NK-92 treated with Interleukin-12 subunit alpha and Interleukin-12 subunit beta, amount 100 ng/mL, for 24 hours (cell line): Measurements from ENCODE around the gene CAMK2B.

Source experiments
- DNase-seq: peaks from one replicate; lab custom pipeline; 2025; lab: John Stamatoyannopoulos, UW

CAMK2B gene

DNA sequence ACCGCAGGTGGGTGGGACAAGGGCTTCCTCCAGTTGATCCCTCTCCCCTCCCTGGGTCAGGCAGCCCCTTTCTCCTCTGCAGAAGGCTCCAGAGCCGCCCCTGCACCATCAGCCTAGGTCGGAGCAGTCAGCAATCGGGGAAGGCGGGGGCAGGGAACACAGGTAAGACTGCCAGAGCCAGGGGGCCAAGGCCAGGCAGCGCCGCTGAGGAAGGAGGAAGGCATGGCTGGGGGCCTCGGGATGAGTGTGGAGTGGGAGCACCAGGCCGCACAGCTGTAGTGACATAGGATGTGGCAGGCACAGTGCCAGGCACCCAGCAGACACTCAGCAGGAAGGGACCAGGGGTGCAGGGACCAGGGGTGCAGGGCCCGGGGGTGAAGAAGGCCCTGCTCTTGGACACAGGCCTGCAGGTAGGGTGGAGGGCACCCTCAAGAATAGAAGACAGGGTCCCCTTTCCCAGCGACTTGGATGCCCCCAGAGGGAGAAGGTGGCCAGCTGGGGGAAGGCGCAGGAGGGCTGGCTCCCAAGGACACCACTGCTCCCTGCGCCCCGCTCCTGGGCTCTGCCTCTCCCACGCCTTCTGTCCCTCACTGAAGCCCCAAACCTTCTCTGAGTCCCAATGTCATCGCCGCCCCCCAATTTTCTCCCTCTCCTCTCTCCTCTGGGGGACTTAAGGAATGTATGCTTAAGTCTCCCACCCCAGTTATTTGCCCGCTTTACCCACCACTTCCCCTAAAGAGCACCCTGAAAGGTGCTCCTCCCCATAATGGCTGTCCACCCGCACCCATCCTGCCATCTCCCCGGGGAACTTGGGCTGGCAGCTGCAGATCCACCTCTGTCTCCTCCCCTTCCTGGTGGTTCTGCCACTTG, 38.5 kb downstream of the CAMK2B start:
- DNase-seq: no peak

DNA sequence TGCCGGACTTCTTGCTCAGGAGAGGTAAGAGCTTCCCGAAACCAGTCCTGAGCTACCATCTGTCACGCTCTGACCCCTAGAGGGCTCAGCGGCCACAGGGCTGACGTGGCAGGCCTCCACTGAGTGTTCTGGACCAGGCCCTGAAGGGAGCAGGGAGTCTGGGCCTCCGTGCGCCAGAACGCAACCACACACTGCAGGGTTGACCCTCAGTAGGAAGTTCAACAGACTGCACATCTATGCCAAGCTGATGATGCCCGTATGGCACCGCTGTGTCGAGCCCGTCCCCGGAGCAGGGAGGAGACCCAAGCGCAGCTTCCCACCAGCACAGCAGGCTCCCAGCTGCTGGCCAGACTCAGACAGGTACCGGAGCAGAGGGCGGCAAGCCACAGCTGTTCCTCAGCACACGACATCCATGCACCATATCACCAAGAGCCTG, 39.2 kb downstream of the CAMK2B start:
- DNase-seq: no peak

- no peak for DNase-seq
These were observed 39.8 kb downstream of the CAMK2B start for GRCh38 chr7:44285561-44285960.

DNA sequence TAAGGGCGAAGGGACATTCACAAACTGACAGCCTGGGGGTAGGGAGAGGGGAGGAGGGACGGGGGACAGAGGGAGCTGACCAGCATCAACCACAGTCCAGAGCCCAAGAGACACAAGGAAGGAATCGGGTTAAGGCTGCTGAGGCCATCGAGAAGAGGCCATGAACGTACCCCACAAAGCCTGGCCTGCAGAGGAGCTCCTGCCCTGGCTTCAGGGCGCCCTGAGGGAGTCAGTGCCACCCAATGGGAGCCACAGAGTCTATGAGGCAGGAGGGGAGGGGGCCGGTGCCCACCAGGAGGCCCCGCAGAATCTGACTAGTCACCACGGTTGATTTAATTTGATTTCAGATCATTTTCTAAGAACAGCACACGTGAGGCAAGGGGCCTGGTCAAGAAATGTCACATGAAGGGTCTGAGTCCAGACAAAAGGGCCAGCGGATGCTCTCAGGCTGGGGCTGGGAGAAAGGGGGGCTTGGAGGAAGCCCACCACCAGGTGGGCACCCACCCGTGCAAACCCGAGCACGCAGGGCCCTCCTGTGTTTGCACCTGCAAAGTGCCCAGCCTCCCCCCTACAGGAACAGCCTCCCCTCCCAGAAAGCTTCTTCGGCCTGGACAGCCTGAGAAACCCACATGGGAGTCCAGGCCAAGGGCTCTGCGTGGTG, 40.4 kb downstream of the CAMK2B start:
- no peak for DNase-seq

DNA sequence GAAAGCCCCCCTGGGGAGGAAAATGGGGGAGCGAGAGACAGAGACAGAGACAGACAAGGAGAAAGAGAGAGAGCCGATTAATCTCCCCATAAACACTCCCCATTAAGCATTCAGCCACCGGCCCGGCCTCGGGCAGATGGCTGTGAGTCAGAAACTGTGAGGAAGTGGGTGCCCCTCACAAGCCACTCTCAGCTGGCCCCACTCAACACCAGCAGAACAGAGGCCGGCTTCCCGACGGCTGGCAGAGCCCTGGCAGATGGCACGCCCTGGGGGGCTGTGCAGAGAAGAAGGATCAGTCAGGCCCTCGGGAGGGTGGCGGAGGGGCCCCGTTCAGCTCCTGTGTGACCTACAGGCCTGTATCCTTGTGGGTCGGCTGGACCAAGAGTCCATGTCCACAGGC, 41.2 kb downstream of the CAMK2B start:
- DNase-seq: no peak

GRCh38 chr7:44283381-44284211, 41.8 kb downstream of the CAMK2B start:
- DNase-seq: no peak

DNA sequence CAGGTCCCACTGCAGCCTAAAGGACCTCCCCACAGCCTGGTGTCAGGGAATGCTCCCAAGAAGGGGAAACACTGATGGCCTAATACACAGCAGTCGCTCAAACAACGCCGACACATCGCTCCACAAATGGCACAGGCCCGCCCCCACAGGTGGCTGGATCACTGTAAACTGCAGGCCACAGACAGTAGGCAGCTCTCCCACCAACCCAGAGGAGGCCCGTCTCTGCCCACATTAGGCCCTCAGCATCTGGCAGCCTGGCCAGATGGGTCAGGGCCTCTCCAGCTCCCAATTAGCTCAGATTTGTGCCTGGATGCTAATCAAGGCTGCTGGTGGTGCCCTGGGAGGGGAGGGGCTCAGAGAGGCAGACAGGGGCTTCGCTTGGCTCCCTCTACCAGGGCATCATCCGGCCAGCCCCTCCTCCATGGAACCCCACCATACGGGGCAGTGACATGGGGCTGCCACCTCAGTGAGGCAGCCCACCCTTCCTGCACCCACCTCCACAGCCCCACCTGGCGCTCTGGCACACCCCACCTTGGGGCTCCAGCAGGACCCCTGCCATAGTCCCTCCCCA, 42.7 kb downstream of the CAMK2B start:
- no peak for DNase-seq

DNA sequence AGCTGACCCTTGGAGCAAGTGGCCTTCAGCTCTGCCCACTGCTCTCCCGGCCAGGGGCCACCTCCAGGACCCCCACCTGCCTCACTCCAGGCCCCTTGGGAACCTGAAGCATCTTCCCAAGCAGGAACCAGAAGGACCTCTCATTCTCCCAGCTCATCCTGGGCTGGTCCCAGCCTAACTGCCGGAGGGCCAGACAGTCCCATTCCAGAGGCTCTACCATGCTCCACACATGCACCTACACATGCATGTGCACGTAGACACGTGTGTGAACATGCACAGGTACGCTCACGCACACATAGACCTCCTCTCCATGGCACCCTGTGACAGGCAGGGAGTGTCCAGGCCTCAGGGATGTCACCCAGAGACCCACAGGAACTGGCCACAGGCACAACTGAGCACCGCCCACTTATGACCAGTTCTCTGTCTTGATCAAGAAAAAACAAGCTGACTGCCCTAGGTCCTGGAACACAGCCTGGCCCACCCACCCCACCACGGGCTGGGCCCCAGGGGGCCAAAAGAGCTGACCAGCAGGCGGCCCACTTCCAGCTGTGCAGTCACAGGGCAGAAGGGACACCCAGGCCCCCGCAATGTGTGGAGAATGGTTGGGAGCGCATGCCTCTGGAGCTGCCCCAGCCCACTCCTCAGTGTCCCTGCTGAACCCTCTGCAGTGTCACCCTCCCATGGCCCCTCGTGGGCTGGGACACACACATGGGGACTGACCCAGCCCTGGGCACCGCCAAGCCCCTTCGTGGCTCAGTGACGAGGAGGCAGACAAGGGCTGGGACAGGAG, 43.4 kb downstream of the CAMK2B start:
- DNase-seq: no peak

GRCh38 chr7:44280993-44281721, 44.2 kb downstream of the CAMK2B start:
- no peak for DNase-seq

DNA sequence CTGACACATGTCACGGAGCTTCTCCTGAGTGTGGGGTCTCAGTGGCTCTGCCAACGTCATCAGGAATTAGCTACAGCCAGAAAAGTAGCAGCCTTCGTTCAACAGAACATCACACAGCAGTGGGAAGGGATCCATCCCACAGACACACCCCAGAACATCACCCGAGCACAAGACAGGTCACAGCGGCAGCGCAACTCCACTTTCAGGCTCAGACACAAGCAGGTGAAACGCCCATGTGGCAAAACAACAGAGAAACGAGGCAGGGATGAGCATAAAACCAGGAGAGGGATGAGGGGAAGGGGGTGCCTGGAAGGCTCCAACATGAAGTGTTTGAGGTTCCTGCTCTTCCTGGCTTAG, 44.8 kb downstream of the CAMK2B start:
- no peak for DNase-seq

DNA sequence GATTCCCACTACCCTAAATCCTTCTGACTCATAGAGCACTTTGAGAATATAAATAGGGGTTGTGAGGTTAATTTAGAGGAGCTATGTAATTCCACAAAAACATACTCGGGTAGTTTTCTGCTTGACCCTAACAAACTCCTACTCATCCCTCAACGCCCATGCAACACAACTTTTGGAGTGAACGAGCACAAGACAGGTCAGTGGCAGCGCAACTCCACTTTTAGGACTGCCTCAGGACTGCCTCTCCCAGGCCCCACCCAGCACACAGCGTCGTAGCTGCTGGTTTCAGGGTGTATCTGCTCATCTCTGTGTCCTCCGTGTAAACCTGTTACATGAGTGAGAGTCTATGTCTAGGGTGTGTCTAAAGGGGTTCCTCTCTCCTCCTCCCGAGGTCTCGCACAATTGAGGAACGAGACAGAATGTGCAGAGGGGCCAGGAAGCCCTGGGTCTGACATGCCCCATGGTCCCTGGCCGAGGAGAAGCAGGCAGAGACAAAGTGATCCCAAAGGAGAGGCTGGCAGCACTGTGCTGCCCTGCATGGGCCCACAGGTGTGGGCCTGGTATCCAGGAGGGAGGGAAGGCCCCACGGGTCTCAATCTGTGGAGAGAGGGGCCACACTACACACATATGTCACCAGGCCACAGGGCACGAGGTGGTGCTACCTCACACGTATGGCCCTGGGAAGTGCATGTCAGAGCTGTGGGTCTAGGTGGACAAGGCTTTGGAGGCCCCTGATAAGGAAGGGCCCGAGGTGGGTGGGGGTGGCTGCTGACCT, 45.5 kb downstream of the CAMK2B start:
- no peak for DNase-seq

GRCh38 chr7:44279286-44279685, 46.1 kb downstream of the CAMK2B start:
- no peak for DNase-seq

- no peak for DNase-seq
These were observed 46.8 kb downstream of the CAMK2B start for GRCh38 chr7:44278451-44279161.

DNA sequence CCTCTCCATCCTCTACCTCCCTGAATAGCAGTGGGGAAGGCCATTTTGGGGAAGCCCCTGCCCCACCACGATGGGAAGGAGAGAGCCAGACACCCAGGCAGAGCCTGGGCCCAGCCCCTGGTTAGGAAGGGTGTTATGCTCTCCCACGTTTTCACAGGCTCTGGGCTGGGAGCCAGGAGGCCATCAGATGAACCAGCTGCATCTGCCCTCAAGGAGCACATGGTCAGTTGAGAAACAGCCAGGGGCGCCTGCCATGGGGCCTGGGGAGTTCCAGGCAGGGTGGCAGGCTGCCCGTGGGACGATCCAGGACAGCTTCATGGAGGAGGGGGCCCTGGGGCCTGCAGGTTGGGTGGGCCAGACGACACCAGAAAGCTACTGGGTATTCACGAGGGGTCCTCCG, 47.5 kb downstream of the CAMK2B start:
- no peak for DNase-seq

DNA sequence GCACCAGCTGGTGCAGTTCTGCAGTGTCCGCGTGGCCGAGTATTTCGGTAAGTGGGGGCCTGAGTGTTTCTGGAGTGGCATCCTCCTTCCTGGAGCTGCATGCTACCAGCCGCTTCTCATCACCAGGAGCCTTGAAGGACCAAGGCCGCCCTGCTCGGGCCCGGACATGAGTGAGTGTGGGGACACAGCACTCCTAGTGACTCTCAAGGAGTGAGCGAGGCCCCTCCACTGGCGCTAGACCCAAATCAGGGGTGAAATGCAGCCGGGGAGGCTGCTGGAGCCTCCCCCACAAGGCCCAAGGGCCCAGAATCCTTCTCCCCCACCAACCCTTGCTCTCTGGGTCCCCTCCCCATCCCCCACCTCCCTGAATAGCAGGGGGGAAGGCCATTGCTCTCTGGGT, 48.0 kb downstream of the CAMK2B start:
- DNase-seq: no peak

GRCh38 chr7:44276571-44277221, 48.7 kb downstream of the CAMK2B start:
- no peak for DNase-seq

DNA sequence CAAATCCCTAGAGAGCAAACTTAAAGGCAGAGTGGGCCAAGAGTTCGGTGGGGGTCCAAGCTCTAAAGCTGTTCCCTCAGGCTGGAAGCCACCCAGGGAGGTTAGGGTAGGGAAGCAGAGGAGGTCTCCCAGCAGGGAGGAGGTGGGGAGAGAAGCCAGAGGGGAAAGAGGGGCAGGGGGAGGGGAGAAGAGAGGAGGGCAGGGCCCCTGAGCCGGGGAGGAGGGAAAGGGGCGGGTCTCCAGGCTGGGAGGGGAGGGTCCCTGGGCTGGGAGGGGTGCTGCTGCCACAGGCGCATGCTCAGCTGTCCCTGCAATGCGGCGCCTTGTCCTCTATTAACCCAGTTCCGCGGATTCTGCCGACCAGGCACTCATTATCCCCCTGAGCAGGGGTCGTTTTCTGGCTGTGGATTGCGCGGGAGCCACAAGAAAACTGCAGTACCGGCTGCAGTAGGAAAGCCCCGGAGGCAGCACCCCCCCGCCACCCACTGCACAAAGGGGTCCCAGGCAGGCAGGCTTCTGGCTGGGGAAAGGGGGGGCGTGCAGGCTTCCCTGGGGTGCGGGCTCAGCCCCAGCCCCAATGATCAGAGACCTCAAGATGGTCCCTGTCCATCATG, 49.3 kb downstream of the CAMK2B start:
- DNase-seq: no peak

DNA sequence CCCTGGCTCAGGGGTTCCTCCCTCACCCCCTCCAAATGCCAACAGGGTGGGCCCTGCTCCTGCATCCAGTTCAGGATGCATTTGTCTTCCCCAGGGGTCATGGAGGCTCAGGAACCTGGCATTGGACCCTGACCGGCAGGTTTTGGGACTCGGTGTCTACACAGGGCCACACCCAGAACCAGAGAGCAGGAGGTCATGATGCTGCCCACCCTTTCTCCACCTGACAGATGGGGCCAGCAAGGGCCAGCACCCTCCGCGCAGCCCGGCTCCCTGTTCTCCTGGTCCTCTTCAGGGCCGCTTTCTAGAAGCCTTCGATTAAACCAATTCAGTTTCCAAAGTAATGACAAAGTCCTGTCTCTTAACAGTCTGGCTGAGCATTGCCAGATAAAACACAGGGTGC, 50.2 kb downstream of the CAMK2B start:
- no peak for DNase-seq

DNA sequence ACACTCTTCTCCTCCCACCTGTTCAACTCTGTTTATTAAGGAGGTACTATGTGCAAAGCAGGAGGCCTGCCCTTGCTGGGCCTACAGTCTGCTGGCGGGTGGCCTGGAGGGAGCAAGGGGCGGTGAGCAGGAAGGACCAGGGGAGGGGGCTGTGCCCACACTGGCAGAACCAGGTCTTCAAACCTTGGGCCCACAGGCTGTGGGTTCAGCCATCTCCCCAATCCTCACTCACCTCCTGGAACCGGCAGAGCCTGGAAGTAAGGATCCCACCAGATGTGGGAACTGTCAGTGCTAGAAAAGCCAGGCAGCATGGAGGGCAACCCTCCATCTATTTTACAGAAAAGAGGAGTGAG, 50.8 kb downstream of the CAMK2B start:
- DNase-seq: no peak
